Body of pancreas (tissue), 4 donors: ENCODE results near the gene CDH4.

Source experiments
- POLR2A ChIP-seq, 3 donors: fragments of 450-650 bp; IDR thresholded peaks; one replicate each; pipeline ENCODE4 v1.6.1; 2016; ENCODE audit warnings: antibody characterized with exemption in 3 of 3, mild to moderate bottlenecking in 2 of 3
- TF ChIP-seq, protein P1 (sequence below), 7 experiments: fragments of 450-650 bp in 4 of 7; fragments of 200-600 bp in 3 of 7; sonication (generic) in 3 of 7; IDR thresholded peaks; one replicate each; pipeline ENCODE4 v1.5.1; 2016 to 2019; ENCODE audit warnings: antibody characterized with exemption in 7 of 7

DNA sequence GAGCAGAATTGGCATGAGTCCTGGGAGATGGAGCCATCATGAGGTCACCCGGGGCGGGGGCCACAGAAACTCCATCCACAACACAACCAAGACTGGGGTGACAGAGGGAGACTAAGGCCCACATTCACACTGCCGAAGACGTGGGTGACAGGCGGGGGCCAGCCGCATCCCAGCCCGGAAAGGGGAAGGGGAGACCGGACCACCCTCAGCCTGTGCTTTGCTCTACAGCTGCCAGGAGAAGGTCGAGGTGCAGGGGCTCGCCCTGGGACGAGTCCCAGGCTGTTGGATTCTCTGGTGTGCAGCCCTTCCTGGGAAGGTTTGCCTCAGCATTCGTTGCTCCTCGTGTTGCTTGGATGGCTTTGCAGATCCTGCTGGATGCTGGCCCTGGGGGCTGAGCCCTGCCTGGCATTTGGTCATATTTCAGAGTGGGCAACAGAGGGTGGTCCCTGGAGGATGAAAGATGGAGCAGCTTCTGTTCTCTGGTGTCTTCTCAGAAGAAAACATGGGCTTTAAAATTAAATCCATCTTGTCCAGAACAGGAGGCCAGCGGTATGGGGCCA, 484.8 kb downstream of the CDH4 start:
- TF ChIP-seq, protein P1, sequence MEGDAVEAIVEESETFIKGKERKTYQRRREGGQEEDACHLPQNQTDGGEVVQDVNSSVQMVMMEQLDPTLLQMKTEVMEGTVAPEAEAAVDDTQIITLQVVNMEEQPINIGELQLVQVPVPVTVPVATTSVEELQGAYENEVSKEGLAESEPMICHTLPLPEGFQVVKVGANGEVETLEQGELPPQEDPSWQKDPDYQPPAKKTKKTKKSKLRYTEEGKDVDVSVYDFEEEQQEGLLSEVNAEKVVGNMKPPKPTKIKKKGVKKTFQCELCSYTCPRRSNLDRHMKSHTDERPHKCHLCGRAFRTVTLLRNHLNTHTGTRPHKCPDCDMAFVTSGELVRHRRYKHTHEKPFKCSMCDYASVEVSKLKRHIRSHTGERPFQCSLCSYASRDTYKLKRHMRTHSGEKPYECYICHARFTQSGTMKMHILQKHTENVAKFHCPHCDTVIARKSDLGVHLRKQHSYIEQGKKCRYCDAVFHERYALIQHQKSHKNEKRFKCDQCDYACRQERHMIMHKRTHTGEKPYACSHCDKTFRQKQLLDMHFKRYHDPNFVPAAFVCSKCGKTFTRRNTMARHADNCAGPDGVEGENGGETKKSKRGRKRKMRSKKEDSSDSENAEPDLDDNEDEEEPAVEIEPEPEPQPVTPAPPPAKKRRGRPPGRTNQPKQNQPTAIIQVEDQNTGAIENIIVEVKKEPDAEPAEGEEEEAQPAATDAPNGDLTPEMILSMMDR (IDR thresholded peaks at IDR 0.05): no peak
- TF ChIP-seq POLR2A (IDR thresholded peaks at IDR 0.05): no peak
